Kidney (tissue), 14 donors: ENCODE data around the gene RBM17. TPM values are rescaled to one million over a fixed set of nuclear protein-coding genes. Genes with fewer than 3 reads are reported as not detected.

ENCODE experiments used
- DNase-seq, 5 donors: peaks; one replicate each; pipeline ENCODE4 v3.0.0-alpha.2; 2013 to 2020
- FAIRE-seq: peaks from 2 replicates; lab custom pipeline; 2012; peaks lifted over from hg19 to GRCh38; lab: Jason Lieb, UNC
- H3K27ac ChIP-seq, 2 donors: one replicate each; pipeline ENCODE4 v1.7.0; 2013; ENCODE audit warnings: low read depth in 2 of 2, low read length in 2 of 2, inconsistent platforms in 1 of 2
- H3K27me3 ChIP-seq: one replicate; pipeline ENCODE4 v1.7.1; 2013; ENCODE audit warnings: low read length, inconsistent platforms; ENCODE audit not compliant: control insufficient read depth, insufficient read depth
- H3K36me3 ChIP-seq, 3 donors: one replicate each; pipeline versions ENCODE4 v1.7.0 to v1.7.1; 2013; ENCODE audit warnings: low read length in 3 of 3, control low read depth in 1 of 3, inconsistent platforms in 1 of 3; ENCODE audit not compliant: insufficient read depth in 3 of 3, control insufficient read depth in 2 of 3
- H3K4me1 ChIP-seq, 3 donors: one replicate each; pipeline versions ENCODE4 v1.7.0 to v1.7.1; 2013; ENCODE audit warnings: low read length in 3 of 3, inconsistent platforms in 1 of 3, low read depth in 1 of 3; ENCODE audit not compliant: control insufficient read depth in 2 of 3, insufficient read depth in 2 of 3
- H3K4me3 ChIP-seq, 3 donors: one replicate each; pipeline versions ENCODE4 v1.7.0 to v1.8.1; 2013; ENCODE audit warnings: low read length in 3 of 3, control low read depth in 1 of 3, inconsistent platforms in 1 of 3
- H3K9ac ChIP-seq, 3 donors: one replicate each; pipeline versions ENCODE4 v1.7.0 to v1.7.1; 2013; ENCODE audit warnings: low read length in 3 of 3, control low read depth in 1 of 3, inconsistent platforms in 1 of 3
- H3K9me3 ChIP-seq, 3 donors: one replicate each; pipeline versions ENCODE4 v1.7.0 to v1.7.1; 2013; ENCODE audit warnings: low read length in 3 of 3, control low read depth in 1 of 3, inconsistent platforms in 1 of 3; ENCODE audit not compliant: control insufficient read depth in 2 of 3, insufficient read depth in 1 of 3
- intact Hi-C: fragments of 100-400 bp; cut with DNase I; formaldehyde crosslinking; loops from one replicate; pipeline ENCODE4 v1.11.1; 2022
- polyA plus RNA-seq: library from polyadenylated mRNA; stranded (reverse); fragments of 350-450 nt; fragmentation: Illumina TruSeq; extraction: RNeasy Lipid Tissue Mini Kit (QIAGEN cat#74804); gene quantifications from one replicate; pipeline ENCODE4 v1.2.3, GENCODE V29; 2014; ENCODE audit warnings: low read depth, low replicate concordance; ENCODE audit not compliant: insufficient read depth
- total RNA-seq: library from RNA; stranded (reverse); fragmentation: NEBNext Ultra II Directional; extraction: Animal tissue kit (Norgen Biotek cat#: 25700); gene quantifications from one replicate; pipeline ENCODE4 v1.2.1, GENCODE V29; 2021
- TF ChIP-seq, protein P1 (sequence below): IDR thresholded peaks from 3 replicates; pipeline ENCODE4 v1.5.1; 2012; ENCODE audit warnings: mild to moderate bottlenecking, moderate library complexity, borderline replicate concordance; ENCODE audit not compliant: insufficient read depth; ENCODE audit errors: extremely low read depth
- donor health status: control.
- donor health status: control.
- donor health status: control.
- donor health status: control.
- donor health status: control.
- donor health status: DM: yes; HTN: yes; CAD: no.
- donor health status: Normal renal cell carcinoma (clear cell type).

Gene RBM17
- total and polyA plus RNA-seq, 2 donors from 2014 or later, result 46.4 to 91.9 TPM

DNA sequence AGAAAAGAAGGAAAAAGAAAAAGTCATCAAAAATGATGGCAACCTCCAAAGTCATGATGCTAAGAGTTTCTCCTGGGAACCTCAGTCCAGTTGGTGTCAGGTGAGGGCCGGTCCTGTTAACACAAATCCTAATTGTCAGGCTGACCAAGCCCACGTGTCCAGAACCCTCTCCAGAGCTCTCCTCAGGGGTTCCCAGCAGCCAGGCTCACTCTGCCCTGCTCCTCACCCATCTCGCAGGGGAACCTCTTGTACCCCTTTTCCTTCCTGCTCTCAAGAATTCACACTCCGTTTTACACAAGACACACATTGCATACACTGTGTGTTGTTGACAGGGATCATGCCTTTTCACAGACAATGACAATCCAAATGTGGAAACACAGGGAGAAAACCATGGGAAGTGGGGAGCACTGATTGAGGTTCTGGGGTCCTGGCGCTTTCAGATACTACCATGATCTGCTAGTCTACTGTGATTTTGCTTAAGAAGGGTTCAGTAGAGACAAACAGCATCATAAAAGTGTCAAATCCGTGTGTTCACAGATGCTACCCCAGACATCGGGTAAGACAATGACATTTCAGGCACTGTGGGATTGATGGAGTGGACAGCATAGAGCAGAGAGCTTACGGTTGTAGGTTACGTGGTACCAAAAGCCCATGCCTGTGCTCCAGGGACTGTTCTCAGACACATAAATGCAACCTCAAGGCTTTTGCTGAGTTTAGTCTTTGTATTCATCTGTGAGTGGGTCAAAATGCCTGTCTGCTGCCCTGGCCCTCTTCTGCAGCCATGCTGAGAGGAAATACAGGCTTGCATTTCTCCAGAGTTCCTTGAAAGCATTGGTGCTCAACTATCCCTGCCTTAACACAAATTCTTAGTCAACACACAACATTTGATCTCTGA is 42.7 kb upstream of the RBM17 start:
- FAIRE-seq (no peak), DNase-seq (no peak)
- no peak overlapping the region for H3K9ac ChIP-seq
- TF ChIP-seq, protein P1, sequence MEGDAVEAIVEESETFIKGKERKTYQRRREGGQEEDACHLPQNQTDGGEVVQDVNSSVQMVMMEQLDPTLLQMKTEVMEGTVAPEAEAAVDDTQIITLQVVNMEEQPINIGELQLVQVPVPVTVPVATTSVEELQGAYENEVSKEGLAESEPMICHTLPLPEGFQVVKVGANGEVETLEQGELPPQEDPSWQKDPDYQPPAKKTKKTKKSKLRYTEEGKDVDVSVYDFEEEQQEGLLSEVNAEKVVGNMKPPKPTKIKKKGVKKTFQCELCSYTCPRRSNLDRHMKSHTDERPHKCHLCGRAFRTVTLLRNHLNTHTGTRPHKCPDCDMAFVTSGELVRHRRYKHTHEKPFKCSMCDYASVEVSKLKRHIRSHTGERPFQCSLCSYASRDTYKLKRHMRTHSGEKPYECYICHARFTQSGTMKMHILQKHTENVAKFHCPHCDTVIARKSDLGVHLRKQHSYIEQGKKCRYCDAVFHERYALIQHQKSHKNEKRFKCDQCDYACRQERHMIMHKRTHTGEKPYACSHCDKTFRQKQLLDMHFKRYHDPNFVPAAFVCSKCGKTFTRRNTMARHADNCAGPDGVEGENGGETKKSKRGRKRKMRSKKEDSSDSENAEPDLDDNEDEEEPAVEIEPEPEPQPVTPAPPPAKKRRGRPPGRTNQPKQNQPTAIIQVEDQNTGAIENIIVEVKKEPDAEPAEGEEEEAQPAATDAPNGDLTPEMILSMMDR, result no peak
- no peaks in the 10 kb centered on the region for H3K9me3 ChIP-seq
- H3K27me3 ChIP-seq, result no peaks in the 10 kb centered on the region
- intact Hi-C loops, result no loop called here
- H3K4me1 ChIP-seq, result no peaks in the 10 kb centered on the region
- no peak overlapping the region for H3K27ac ChIP-seq
- no peaks in the 10 kb centered on the region for H3K36me3 ChIP-seq
- H3K4me3 ChIP-seq, result no peak overlapping the region

DNA sequence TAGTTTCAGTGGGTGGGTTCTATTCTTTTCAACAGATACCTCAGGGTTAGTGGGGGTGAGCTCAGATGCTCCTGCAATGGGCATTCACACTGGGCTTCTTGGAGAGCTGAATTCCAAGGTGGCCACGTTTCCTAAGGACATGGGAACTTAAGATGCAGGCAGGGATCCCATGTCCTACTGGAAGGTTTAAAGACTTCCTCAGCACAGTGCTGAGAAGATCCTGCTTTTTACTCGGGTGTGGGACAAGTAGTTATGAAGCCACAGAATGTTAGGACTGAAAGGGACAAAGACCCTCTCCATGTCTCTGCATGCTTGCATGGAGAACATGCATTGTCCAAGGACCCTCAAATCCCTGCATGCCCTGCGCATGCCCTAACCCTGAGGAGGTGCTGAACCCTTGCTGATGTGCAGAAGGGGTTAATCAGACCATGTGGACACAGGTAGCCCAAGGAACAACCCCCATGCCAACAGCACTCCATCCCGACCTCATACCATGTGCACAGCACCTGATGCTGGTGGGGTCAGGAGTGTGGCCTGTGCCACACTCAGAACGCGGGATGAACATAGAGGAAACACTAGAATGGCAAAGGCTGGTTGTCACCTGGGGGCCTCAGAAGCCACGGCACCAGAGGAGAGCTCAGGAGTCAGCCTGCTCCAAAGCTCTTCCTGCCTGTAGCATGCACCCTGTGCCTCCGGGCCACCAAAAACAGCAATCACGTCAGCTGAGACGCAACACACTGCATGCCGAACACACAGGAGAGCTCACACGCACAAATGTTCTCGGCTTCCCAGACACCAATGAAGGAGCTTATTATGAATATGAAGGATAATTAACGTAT is 41.8 kb upstream of the RBM17 start:
- Histone ChIP-seq H3K4me1 (no peaks in the 10 kb centered on the region), H3K36me3 (no peaks in the 10 kb centered on the region), H3K9ac (no peak overlapping the region), H3K4me3 (no peak overlapping the region), H3K27me3 (no peaks in the 10 kb centered on the region), H3K9me3 (no peaks in the 10 kb centered on the region), H3K27ac (no peak overlapping the region)
- TF ChIP-seq, protein P1, result no peak
- intact Hi-C loops, result no loop called here
- DNase-seq, result no peak
- FAIRE-seq, result no peak

DNA sequence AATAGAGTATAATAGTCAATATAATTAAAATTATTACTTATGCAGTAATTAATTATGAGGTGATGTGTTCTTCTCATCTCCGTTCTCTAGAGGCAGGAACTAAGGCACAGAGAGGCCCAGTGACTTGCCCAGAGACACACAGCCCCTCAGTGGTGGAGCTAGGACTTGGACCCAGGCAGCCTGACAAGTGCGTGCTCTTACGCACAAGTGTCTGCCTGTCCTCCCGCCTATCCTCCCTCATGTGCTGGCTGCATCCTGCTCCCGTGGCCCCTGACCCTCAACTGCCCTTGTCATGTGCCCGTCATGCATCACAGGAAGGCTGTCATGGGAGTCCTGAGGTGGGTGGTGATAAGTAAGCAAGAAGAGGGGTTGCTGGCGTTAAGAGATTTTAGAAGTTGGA is 41.0 kb upstream of the RBM17 start:
- H3K36me3 ChIP-seq, result no peaks in the 10 kb centered on the region
- FAIRE-seq (no peak), DNase-seq (no peak)
- H3K27ac ChIP-seq, result no peak overlapping the region
- no peaks in the 10 kb centered on the region for H3K9me3 ChIP-seq
- H3K4me3 ChIP-seq, result no peak overlapping the region
- TF ChIP-seq, protein P1, result no peak
- H3K27me3 ChIP-seq, result no peaks in the 10 kb centered on the region
- intact Hi-C loops, result no loop called here
- H3K9ac ChIP-seq, result no peak overlapping the region
- peaks cover 0 to 6% (median 5%) of the 10 kb centered on the region in 3 donors for H3K4me1 ChIP-seq
